CD1c-positive myeloid dendritic cell (primary cell): ENCODE measurements around the gene PDCL2.
"Not testable (repeated sequence)": the region's sequence is repeated elsewhere in the genome, so short reads cannot be mapped to it uniquely, and the experiment has no call there.

Experiments used
- DNase-seq: peaks from one replicate; pipeline ENCODE4 v3.0.0-alpha.2; 2016; ENCODE audit errors: extremely low spot score

PDCL2 gene, protein sequence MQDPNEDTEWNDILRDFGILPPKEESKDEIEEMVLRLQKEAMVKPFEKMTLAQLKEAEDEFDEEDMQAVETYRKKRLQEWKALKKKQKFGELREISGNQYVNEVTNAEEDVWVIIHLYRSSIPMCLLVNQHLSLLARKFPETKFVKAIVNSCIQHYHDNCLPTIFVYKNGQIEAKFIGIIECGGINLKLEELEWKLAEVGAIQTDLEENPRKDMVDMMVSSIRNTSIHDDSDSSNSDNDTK

DNA sequence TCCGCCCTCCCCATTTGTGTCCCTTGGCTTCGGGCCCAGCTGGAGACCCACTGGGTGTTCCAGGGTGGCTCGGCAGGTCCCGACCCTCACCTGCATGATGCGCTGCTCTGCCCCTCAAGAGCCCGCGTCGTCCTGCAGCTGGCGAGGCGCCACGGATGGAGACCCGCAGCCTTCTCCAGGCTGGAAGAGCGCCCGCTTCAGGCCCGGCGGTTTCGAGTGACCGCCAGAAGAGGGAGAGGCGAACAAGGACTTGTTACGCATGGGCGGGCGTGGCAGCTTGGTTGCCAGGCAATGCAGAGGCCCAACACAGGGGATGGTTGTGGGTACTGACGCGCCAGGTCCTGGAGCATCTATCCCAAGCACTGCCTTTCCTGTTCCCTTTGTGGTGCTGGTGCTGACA is at the start of gene PDCL2:
Gene PDCL2 (minus strand): TSS at position 232 of the 400 bp plus-strand sequence. CDS start 136 bp downstream, at position 96.
- no peak for DNase-seq

DNA sequence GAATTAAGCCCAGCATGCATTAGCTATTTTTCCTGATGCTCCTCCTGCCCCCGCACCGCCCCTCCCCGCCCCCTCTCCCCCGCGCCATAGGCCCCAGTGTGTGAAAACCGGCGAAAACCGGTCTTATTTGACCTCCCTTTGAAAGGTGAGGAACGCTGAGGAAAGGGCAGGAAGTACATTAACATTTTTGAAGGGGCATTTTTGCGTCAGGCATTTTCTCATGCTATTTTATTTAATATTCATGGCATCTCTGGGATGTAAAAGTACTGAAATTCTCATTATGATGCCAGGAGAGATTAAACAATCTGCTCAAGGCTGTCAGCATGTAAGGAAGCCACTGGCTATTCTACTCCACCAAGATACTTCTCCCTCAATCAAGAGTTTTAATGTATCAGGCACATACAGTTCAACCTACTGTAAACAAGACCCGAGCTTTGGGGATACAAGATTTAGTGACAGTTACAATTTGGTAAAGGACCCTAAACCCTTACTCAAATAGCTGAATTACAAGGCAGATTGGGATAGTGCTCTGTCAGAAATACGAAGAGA is 45.3 kb upstream of the PDCL2 start:
- DNase-seq, result no peak

- no peak for DNase-seq
Measured at GRCh38 chr4:55636656-55636999, 44.6 kb upstream of the PDCL2 start.

DNA sequence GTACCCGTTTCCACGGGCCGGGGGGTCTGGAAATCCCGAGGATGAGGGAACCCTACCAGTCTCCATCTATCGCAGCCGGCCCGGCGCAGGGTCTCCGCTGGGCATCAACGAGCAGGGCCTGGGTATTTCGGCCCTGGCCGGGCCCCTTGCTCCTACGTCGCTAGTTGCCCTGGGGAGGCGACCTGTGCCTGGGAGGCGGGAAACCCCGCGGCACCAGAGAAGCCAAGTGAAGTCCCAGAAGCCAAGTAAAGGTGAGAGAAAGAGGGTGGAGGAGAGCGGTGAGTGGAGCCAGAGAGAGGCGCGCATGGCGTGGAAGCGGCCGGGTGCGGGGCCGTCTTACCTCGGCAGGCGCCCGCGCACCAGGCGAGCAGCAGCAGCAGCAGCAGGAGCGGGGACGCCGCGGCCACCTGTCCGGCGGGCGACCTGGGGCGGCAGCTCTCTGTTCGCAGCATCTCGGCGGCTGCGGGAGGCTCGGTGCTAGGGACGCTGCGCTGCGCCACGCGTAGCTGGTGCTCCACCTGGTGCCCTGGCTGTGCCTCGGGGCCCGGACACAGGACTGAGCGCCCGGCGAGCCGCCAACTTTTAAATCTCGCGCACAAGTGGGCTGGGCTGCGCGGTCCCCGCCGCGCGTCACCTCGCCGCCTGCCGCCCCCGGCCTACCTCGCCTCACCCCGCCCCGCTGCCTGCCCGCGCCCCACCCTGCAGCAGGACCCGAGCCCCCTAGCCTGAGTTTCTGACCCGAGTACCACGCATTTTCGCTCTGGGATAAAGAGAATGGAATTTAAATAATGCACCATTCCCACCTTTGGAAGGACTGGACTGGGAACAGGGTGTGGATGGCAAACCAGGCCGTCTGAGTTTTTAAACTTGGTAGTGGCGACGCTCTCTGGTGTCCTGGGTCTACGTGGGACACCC is 44.0 kb upstream of the PDCL2 start, which contains the start of gene NMU:
Gene NMU (minus strand): TSS at position 558 of the 915 bp plus-strand sequence. CDS start 106 bp downstream, at position 452.
- DNase-seq, result no peak

- no peak for DNase-seq
Measured at GRCh38 chr4:55635282-55635681, 43.2 kb upstream of the PDCL2 start.

- no peak for DNase-seq
Measured at GRCh38 chr4:55634417-55635128, 42.5 kb upstream of the PDCL2 start.

- DNase-seq, result no peak
Measured at GRCh38 chr4:55633903-55634302, 41.9 kb upstream of the PDCL2 start.

GRCh38 chr4:55625835-55626234 is 33.8 kb upstream of the PDCL2 start:
- DNase-seq, result no peak

GRCh38 chr4:55624063-55624462 is 32.0 kb upstream of the PDCL2 start:
- DNase-seq, result not testable (repeated sequence)

GRCh38 chr4:55618546-55619143 is 26.6 kb upstream of the PDCL2 start:
- no peak for DNase-seq

GRCh38 chr4:55617587-55618197 is 25.6 kb upstream of the PDCL2 start:
- DNase-seq, result no peak

DNA sequence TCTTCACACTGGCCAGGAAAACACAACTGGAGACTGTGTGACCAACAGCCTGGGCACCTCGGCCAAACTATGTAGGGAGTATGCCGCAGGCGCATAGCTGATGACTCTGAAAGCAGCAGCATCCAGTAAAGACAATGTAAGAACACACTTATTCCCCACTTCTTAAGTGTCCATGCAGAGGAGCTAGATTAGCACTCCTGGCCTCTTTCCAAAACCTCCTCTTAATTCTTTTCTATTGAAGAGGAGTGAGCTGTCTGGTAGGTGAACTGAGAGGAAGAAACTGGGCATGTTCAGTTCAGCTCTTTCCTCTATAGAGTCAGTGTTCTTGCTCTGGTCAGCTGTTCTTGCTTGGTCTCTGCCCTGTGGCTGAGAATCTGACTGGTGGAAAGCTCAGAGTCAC is 23.0 kb upstream of the PDCL2 start:
- no peak for DNase-seq

GRCh38 chr4:55613621-55614020 is 21.6 kb upstream of the PDCL2 start:
- DNase-seq, result no peak

- no peak for DNase-seq
Measured at GRCh38 chr4:55612341-55612740, 20.3 kb upstream of the PDCL2 start.

- DNase-seq, result no peak
Measured at GRCh38 chr4:55611358-55612059, 19.5 kb upstream of the PDCL2 start.

DNA sequence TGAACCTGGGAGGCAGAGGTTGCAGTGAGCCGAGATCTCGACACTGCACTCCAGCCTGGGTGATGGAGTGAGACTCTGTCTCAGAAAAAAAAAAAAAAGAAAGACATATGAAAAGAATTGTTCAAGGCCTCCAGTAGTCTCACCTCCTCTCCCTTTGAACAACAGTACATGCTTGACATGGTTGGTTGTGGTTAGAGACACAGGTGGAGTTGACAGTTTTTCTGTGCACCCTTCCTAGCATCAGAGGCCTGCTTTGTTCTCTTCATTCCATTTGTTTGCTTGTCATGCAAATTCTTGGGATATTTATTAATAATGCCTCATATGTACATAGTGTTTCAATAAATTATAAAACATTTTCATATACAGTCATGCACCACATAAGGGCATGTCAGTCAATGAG is 18.3 kb upstream of the PDCL2 start:
- no peak for DNase-seq

DNA sequence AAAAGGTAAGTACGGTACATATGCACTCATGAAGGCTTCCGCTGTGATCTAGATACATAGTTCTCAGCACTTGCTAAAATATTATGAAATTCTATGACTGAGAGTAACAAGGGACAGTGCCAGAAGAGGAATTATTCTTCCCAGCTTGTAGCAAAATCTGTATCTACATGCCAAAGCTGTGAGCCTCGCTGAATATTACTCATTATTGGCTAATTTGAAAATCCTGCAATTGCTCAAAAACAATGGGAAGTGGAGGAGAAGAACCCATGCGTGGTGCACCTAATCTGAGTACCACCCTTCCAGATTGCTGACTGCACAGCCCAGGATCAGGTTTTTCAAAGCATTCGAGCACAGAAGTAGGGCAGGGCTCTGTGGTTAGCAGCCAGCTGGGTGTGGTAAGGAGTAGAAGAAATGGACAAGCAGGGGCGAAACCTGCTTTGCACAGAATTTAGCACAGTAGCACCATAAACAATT is 17.4 kb upstream of the PDCL2 start:
- DNase-seq, result no peak

GRCh38 chr4:55608591-55608990 is 16.5 kb upstream of the PDCL2 start:
- no peak for DNase-seq

GRCh38 chr4:55604996-55605395 is 13.0 kb upstream of the PDCL2 start:
- no peak for DNase-seq

DNA sequence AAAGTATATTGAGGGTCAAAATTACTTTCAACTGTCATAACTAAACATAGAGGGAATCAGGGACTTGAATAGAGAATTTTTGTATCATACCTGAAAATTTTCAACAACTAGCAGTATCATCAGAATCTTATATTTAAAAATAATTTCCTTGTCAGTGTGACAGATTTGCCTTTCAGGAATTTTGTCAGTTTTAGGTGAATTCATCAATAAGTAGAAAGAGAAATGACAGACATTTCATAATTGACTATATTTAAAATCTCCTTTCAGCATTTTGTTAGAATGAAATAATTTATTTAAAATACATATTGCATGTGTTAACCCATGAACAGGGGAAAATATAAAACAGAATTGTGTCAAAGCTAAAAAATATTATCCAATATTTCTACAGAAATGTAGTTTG is 8.6 kb upstream of the PDCL2 start:
- DNase-seq, result no peak

- DNase-seq, result no peak
Measured at GRCh38 chr4:55598641-55599040, 6.6 kb upstream of the PDCL2 start.
